Thoracic aorta endothelial cell (primary cell): ENCODE results near the gene TEKT2. TPM values are rescaled to one million over a fixed set of nuclear protein-coding genes. Genes with fewer than 3 reads are reported as not detected.

Experiments used
- total RNA-seq: library from RNA; depleted of rRNA; stranded (reverse); fragments of >200 nt; gene quantifications from 2 replicates; pipeline ENCODE4 v1.2.3, GENCODE V29; 2012

Gene TEKT2
- total RNA-seq, result 0.22 TPM in 1 of 2 replicates, not detected in the other

GRCh38 chr1:36083635-36084496 is at the start of gene TEKT2:
Gene TEKT2 (plus strand): TSS chr1:36084094. CDS start chr1:36084922, 828 bp downstream.

GRCh38 chr1:36088577-36089392 is 4.9 kb downstream of the TEKT2 start, which contains the start of gene ADPRS:
Gene ADPRS (plus strand): TSS chr1:36088892. CDS start chr1:36088905, 13 bp downstream.

GRCh38 chr1:36125129-36125991 is 41.5 kb downstream of the TEKT2 start, which contains the start of gene COL8A2:
Gene COL8A2 (minus strand): TSS chr1:36125222. CDS start chr1:36100242, 24,980 bp downstream.

Other genes starting within 250 kb of the TEKT2 start
- 19.5 and 32.2 TPM in 2 replicates for gene AGO1, start 200.9 kb upstream of the TEKT2 start, total RNA-seq
- 15.6 and 19.0 TPM in 2 replicates for gene AGO3, start 153.0 kb upstream of the TEKT2 start, total RNA-seq
- 25.6 and 26.2 TPM in 2 replicates for gene ADPRS, start 4.8 kb downstream of the TEKT2 start, total RNA-seq
- gene COL8A2, start 41.1 kb downstream of the TEKT2 start, total RNA-seq, result 1.7 and 3.6 TPM in 2 replicates
- 89.3 and 96.1 TPM in 2 replicates for gene TRAPPC3, start 65.4 kb downstream of the TEKT2 start, total RNA-seq
- gene MAP7D1, start 72.1 kb downstream of the TEKT2 start, total RNA-seq, result 164 and 176 TPM in 2 replicates
- 140 and 172 TPM in 2 replicates for gene THRAP3, start 140.3 kb downstream of the TEKT2 start, total RNA-seq
- 2.8 and 3.1 TPM in 2 replicates for gene SH3D21, start 222.3 kb downstream of the TEKT2 start, total RNA-seq
- 75.4 and 94.8 TPM in 2 replicates for gene EVA1B, start 239.6 kb downstream of the TEKT2 start, total RNA-seq